GM19467 (cell line): ENCODE data around the gene TFEB.

Source experiments
- ATAC-seq: cut with Tn5 transposase; IDR thresholded peaks from one replicate; pipeline ENCODE4 v1.9.1; 2021; ENCODE audit warnings: mild to moderate bottlenecking, moderate library complexity; ENCODE audit not compliant: unreplicated experiment

Gene TFEB

GRCh38 chr6:41692080-41692675 lies 43.2 kb downstream of the TFEB start:
- ATAC-seq: no peak

DNA sequence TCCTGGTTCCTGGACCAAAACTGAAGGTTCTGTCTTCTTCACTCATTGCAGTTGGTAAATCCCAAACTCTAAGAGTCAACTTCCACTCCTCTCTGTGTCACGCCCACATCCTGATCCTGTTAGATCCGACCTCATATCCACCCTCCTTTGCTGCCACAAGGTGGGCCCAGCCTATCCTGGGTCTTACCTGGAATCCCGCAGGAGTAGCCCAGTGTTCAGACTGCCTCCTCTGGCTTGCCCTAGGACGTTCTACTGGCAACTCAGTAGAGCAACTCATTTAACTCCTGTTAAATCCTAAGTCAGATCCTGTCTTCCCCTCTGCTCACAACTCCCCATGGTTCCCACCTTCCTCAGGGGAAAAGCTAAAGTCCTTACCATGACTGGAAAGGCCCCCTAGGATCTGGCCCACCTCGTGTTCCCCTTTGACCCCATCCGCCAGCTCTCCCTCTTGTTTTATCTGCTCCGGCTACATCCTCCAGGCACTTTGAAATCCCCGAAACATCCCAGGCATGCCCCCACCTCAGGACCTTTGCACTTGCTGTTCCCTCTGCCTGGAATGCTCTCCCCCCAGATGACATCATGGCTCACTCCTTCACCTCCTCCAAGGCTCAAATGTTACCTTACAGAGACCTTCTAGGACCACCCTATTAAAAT lies 43.9 kb downstream of the TFEB start:
- no peak for ATAC-seq

DNA sequence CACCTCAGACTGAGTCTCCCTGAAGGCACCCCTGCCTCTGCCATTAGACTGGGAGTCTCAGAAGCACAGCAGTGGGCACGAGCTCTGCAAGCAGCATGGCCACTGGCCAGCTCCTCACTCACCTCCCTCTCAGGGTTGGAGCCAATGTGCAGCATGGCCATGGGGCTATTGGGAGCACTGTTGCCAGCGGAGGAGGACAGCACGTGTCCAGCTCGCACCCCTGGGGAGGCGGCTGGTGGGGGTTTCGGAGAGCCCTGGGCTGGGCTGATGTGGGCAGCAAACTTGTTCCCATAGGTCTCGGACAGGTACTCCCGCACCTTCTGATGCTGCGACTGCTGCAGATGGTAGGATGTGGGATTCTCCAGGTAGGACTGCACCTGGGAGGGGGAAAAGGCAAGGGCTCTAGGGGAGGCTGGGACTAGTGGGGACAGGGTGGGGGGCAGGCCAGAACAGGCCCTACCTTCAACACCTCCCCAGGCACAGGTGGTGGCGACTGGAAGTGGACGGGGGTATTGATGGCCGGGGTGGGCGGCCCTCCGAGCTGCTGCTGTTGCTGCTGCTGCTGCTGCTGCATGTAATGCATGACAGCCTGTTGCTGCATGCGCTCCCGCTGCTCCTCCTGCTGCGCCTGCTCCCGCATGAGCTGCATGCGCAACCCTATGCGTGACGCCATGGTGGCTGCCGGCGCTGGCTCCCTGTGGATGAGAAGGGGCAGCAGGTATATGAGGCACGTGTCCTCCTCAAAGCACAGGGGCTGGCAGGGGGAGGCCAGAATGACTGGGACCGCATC lies 44.7 kb downstream of the TFEB start:
- ATAC-seq: no peak

DNA sequence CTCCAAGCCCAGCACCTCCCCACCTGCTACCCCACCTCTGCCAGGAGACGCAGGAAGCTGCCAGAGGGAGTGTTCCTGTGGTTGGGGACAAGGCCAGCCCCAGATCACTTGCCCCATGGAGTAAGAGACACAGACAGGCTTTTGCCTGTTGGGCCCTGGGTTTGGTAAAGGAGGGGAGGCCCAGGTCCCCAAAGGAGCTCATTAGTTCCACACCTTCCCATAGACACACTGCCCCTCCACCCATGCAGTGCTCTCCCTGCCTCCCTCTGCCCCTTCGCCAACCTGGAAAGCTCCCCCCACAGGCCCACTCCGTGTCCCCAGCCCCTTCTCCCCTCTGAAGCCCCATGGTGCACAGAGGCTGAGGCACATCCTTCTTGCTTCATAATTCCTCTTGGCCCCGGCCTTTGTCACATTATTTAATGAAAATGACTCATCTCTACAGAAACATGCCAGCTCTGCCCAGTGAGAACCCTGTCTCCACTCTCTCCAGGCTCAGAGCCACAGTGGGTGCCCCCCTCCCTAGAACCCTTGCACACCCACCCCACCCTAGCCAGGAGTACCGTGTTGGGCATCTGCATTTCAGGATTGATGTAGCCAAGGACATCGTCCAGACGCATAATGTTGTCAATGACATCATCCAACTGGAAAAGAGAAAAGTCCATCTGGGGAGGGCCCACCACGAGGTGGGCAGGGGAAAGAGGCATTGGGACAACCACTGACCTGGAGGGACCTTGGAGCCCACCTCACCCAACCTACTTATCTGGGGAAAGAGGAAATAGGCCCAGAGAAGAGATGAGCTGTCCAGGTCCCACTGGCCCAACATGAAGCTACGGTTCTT lies 46.0 kb downstream of the TFEB start:
- no peak for ATAC-seq

DNA sequence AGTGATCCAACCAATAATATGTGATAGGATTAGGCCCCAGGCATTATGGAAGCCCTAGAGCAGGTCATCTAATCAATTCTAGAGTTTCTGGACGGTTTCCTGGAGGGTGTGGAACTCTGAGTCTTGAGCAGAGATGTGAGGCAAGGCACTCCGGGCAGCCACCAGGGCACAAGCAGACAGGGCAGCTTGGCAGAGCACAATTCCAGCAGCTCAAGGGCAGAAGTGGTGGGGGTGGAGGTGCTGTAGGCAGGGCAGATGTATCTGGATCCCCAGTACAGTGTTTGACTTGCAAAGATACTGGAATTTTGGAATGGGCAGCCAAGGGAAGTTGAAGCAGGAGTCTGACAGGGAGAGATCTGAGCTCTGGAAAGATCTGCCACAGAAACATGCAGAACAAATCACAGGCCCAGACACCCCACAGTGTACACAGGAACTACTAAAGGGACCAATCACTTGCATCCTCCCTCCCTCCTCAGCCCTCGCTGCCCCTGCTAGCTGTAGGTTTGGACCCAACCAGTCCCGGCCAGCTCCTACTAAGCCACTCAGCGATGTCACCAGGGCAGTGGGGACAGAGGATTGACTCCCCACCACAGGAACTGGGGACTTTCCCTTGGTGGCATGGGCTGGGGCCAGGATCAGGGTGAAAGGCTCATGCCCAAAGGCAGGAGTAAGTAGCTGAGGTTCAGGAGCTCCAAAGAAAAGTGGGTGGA lies 47.0 kb downstream of the TFEB start:
- no peak for ATAC-seq

GRCh38 chr6:41687501-41688175 lies 47.8 kb downstream of the TFEB start:
- no peak for ATAC-seq

DNA sequence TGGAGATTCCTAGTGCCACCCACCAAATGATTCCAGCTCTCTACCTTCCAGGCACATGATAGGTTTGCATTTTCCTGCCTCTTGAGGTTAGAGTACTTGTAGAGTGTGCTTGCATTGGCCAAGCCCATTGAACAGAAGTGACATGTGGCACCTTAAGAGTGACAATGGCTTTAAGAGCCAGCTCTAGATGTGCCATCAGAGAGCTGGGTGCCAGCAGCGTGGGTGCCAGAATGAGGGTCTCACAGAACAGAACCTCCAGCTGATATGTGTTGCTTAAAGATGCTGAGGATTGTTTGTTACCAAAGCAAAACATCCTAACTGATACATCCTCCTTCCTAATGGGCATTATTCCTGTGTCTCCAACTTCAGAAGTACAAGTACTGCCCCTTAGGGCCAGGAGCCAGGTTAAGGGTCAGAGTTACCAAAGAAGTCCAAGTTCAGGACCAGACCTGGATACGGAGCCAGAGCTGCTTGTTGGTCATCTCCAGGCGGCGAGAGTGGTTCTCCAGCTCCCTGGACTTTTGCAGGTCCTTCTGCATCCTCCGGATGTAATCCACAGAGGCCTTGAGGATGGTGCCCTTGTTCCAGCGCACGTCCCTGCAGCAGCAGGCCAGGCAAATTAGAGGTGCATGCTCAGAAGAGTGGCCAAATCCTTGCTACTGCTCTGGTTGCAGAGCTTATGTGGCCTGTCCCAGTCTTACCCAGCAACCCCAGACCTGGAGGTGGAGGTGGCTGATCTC lies 49.6 kb downstream of the TFEB start:
- no peak for ATAC-seq

DNA sequence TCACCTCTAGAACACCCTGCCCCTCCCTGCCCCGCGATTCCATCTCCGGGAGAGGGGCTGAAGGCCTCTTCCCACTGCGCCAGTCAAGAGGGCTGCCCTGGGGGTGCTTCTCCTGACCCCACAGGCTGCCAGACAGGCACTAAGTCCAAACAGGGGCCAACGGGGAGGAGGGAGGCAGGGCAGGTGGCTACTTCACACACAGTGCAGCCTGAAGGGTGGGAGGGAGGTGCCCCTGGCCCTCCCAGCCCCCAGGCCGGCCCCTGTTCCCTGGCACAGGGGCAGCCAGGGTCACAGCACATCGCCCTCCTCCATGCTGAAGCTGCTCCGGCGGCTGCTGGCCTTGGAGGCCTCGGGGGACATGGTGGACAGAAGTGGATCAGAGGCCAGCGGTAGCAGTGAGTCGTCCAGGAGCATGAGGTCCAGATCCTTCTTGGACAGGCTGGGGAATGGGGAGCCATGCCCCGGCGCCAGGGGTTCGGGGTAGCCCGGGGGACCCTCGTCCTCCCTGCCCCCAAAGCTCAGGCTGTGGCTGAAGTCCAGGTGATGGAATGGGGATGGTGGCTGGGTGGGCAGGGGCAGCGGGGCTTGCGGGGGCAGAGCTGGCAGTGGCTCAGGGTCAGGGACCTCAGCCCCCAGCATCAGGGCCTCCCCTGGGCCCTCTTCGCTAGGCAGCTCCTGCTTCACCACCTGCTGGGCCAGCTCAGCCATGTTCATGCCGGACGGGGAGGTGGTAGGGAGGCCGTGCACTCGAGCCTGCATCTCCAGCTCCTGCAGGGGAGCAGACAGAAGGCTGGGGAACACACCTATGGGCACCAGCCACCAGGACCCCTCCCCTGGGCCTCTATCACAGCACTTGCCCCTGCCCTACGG lies 50.9 kb downstream of the TFEB start:
- no peak for ATAC-seq

GRCh38 chr6:41683523-41684310 lies 51.7 kb downstream of the TFEB start:
- peak; percentile 55 for ATAC-seq

DNA sequence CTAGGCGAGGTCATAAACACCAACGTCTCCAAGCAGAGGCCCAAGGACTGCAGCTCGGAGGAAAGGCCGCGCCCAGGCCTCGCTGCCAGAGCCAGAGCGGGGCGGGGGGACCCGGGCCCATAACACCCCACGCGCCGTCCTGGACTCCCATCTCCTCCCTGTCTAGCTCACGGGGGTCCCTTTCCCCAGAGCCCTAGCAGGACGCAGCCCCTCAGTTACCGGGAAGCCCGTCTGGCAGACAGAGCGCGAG lies 52.2 kb downstream of the TFEB start:
- ATAC-seq: no peak

- no peak for ATAC-seq
These were observed 52.7 kb downstream of the TFEB start for GRCh38 chr6:41682497-41683272.

GRCh38 chr6:41682056-41682477 lies 53.3 kb downstream of the TFEB start:
- ATAC-seq: no peak

DNA sequence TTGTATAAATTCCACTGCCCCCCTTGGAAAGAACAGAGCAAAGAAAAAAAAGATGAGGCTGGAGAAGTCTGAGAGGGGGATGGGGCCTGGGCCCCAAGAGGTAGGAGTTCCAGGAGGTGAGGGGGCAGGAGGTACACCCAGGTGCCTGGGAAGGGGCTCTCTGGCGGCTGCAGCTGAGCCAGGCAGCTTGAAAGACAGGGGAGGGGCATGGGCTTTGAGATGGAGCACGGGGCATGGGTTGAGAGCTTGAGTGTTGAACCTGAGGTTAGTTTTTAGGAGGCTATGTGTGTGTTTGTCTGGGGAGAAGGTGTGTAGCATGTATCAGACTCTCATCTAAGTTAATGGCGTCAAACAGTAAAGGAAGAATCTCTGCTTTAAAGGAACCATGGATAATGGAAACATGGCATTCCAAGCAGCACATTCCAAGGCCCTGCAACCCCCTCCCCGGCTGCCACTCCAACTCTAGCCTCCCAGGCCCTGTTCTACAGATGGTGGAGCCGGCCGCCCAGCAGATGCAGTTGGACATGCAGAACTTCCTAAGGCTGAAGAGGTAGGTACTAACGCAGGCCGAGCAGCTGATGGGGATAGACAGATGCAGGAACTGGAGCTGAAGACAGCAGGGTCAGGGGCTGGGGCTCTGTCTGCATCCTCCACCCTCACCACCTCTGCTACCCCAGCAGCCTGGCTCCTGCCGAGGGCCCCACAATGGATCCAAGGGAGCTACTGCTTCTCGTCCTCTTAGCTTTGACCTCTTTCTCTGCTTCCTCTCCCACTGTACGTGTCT lies 55.0 kb downstream of the TFEB start:
- no peak for ATAC-seq

- no peak for ATAC-seq
These were observed 55.7 kb downstream of the TFEB start for GRCh38 chr6:41679696-41680095.

DNA sequence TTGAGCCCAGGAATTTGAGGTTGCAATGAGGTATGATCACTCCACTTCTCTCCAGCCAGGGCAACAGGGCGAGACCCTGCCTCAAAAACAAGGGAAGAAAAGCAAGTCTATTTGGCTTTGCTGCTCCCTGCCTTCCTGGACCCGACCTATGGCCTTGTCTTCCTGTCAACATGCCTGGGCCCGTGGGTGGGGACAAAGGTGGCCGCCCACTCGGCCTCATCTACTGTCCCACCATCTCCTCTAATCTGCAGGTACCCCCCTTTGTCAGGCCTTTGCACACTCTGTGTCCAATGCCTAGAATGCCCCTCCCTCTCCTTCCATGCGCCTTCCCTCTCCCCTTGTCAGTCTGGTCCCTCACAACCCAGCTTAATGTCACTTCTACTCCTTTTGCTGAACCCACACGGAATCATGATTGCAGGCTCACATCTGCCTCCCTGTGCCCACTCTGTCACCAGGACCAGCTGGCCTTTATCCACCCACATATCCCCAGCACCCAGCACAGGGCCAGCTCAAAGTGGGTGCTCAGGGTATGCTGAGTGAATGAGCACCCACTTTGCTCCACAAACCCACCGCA lies 56.8 kb downstream of the TFEB start:
- no peak for ATAC-seq
